ENCODE data around the gene TMEM222. TPM values are rescaled to one million over a fixed set of nuclear protein-coding genes. Genes with fewer than 3 reads are reported as not detected.

TMEM222 gene
- total and polyA plus RNA-seq, 10 of the 15 experiments (the other 5 are each of a cell fraction or from before 2014, with no cell fraction given) = 3.8 to 43.5 (median 35.4) TPM

DNA sequence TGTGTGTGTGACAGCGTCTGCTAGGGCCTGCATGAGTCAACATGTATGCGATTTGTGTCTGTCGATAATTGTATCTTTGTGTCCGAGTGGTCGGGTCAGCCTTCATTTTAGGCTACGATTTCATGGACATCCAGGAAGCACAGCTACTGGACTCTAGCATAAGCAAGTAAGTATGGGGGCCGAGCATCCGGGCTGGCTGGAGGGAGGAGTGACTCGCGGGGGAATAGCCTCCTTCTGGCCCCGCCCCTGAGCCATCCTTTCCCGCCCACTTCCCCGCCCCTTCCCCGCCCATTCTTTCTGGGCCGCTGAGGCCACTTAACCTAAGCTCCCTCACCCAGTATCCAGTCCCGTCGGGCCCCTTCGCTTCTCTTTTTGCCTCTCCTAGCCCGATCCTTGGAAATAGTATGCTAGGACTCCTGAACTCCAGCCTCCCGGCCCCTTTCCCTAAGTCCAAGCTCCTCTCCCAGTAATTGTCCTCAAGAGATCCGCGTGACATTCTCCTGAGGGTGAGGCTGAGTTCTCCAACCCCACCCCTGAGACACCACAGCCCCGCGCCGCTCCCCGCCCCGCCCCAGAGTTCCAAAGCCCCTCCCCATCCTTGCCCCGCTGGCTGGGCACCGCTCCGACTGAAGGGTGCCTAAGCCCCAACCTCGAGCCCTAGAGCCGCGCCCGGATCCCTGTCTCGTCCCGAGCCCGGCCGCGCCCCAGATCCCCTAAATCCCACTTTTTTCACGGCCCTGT is 43.6 kb downstream of the TMEM222 start (continued):
- TF ChIP-seq, protein P1, sequence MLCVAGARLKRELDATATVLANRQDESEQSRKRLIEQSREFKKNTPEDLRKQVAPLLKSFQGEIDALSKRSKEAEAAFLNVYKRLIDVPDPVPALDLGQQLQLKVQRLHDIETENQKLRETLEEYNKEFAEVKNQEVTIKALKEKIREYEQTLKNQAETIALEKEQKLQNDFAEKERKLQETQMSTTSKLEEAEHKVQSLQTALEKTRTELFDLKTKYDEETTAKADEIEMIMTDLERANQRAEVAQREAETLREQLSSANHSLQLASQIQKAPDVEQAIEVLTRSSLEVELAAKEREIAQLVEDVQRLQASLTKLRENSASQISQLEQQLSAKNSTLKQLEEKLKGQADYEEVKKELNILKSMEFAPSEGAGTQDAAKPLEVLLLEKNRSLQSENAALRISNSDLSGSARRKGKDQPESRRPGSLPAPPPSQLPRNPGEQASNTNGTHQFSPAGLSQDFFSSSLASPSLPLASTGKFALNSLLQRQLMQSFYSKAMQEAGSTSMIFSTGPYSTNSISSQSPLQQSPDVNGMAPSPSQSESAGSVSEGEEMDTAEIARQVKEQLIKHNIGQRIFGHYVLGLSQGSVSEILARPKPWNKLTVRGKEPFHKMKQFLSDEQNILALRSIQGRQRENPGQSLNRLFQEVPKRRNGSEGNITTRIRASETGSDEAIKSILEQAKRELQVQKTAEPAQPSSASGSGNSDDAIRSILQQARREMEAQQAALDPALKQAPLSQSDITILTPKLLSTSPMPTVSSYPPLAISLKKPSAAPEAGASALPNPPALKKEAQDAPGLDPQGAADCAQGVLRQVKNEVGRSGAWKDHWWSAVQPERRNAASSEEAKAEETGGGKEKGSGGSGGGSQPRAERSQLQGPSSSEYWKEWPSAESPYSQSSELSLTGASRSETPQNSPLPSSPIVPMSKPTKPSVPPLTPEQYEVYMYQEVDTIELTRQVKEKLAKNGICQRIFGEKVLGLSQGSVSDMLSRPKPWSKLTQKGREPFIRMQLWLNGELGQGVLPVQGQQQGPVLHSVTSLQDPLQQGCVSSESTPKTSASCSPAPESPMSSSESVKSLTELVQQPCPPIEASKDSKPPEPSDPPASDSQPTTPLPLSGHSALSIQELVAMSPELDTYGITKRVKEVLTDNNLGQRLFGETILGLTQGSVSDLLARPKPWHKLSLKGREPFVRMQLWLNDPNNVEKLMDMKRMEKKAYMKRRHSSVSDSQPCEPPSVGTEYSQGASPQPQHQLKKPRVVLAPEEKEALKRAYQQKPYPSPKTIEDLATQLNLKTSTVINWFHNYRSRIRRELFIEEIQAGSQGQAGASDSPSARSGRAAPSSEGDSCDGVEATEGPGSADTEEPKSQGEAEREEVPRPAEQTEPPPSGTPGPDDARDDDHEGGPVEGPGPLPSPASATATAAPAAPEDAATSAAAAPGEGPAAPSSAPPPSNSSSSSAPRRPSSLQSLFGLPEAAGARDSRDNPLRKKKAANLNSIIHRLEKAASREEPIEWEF (IDR thresholded peaks at IDR 0.05; ENCODE audit: insufficient replicate concordance, low read depth, low read length) = no peak
- TF ChIP-seq CREB1 (IDR thresholded peaks at IDR 0.05; ENCODE audit: low read depth) (0 out of 2 replicates have a peak, but pooled peaks have one; percentile 8), EZH2 (IDR thresholded peaks at IDR 0.05; ENCODE audit: borderline replicate concordance, control insufficient read depth, low read depth, low read length) (no peak), ATF7 (IDR thresholded peaks at IDR 0.05; ENCODE audit: low read depth) (peak; percentile 43; the same call in 1 of the 2 replicates), WRNIP1 (IDR thresholded peaks at IDR 0.05; ENCODE audit: borderline replicate concordance, low read depth, low read length) (no peak), NBN (IDR thresholded peaks at IDR 0.05) (peak; percentile 37; the same call in 1 of the 2 replicates), HSF1 (IDR thresholded peaks at IDR 0.05; ENCODE audit: low read depth, low read length) (no peak), BCL3 (IDR thresholded peaks at IDR 0.05; ENCODE audit: borderline replicate concordance, insufficient read depth, low read depth, low read length, poor library complexity, severe bottlenecking) (peak; percentile 84), LARP7 (IDR thresholded peaks at IDR 0.05) (peak; percentile 61; the same call in 1 of the 2 replicates), EGR1 (IDR thresholded peaks at IDR 0.05; ENCODE audit: borderline replicate concordance in 1 of 2, low read depth in 2 of 2, low read length in 2 of 2) (peak in 1 of 2 experiments; percentile 34; a peak in 1 of 3 replicates), ASH2L (IDR thresholded peaks at IDR 0.05; ENCODE audit: borderline replicate concordance, low read depth) (no peak), EP300 (IDR thresholded peaks at IDR 0.05; ENCODE audit: borderline replicate concordance in 1 of 2, control insufficient read depth in 1 of 2, low read depth in 2 of 2, low read length in 2 of 2) (0 out of 4 replicates have a peak, but pooled peaks of 1 of the 2 experiments have one; percentile 18), NFYB (IDR thresholded peaks at IDR 0.05; ENCODE audit: insufficient read depth, low read depth, low read length) (no peak)

Data from GM12878 (cell line).